ENCODE data around the gene SMIM22. TPM values are rescaled to one million over a fixed set of nuclear protein-coding genes. Genes with fewer than 3 reads are reported as not detected.

Gene SMIM22
- total and polyA plus RNA-seq, 2 donors (not counting 3 experiments of a cell fraction or from before 2014, with no cell fraction given) = not detected

GRCh38 chr16:4832698-4833343, 37.7 kb downstream of the SMIM22 start:
- Histone ChIP-seq H3K9me3 (replicated peaks; ENCODE audit: control insufficient read depth, insufficient read depth, low read length) (no peaks in the 10 kb centered on the region), H3K36me3 (ENCODE audit: control insufficient read depth in 2 of 2, extremely low read depth in 1 of 2, insufficient read depth in 2 of 2, low read length in 2 of 2) (peaks cover 16 to 49% of the 10 kb centered on the region in 2 experiments), H3K27me3 (ENCODE audit: control insufficient read depth in 2 of 2, insufficient read depth in 2 of 2, low read length in 2 of 2) (no peaks in the 10 kb centered on the region), H4K20me1 (replicated peaks; ENCODE audit: control insufficient read depth, extremely low read depth, insufficient read depth, low read length) (no peaks in the 10 kb centered on the region), H3K4me1 (ENCODE audit: control insufficient read depth, extremely low read depth, insufficient read depth, low read length) (no peaks in the 10 kb centered on the region), H3K27ac (ENCODE audit: insufficient read depth, low read depth, low read length) (no peak overlapping the region), H3K4me2 (ENCODE audit: insufficient read depth, low read length) (no peak overlapping the region), H2AFZ (ENCODE audit: low read depth, low read length) (no peak overlapping the region), H3K9me1 (replicated peaks; ENCODE audit: control insufficient read depth, extremely low read depth, insufficient read depth, low read length) (no peaks in the 10 kb centered on the region), H3K9ac (replicated peaks; ENCODE audit: extremely low read depth, insufficient read depth, low read length) (no peak overlapping the region), H3K79me2 (ENCODE audit: control insufficient read depth, insufficient read depth, low read length) (peaks cover 11% of the 10 kb centered on the region), H3K4me3 (replicated peaks in 1 of 3; ENCODE audit: insufficient read depth in 1 of 3, low read depth in 1 of 3, low read length in 3 of 3) (no peak overlapping the region)
- no TSS peak for BruUV-seq (replicated peaks)
- no peak for FAIRE-seq
- DNase-seq (ENCODE audit: low read depth, low spot score) = no peak
- TF ChIP-seq POLR2A (IDR thresholded peaks at IDR 0.05; ENCODE audit: low read depth, low read length) (no peak), MYC (IDR thresholded peaks at IDR 0.05; ENCODE audit: low read depth, low read length) (no peak), POLR2AphosphoS5 (IDR thresholded peaks at IDR 0.05; ENCODE audit: insufficient read depth, low read depth, low read length) (no peak), FOS (IDR thresholded peaks at IDR 0.05; ENCODE audit: borderline replicate concordance, insufficient read depth, low read length) (no peak), EZH2 (IDR thresholded peaks at IDR 0.05; ENCODE audit: borderline replicate concordance, low read depth, low read length, severe bottlenecking) (no peak), GATA2 (IDR thresholded peaks at IDR 0.05; ENCODE audit: insufficient read depth, insufficient read length, low read depth, low read length) (no peak), MAX (IDR thresholded peaks at IDR 0.05; ENCODE audit: insufficient read depth, insufficient read length) (no peak), CTCF (IDR thresholded peaks at IDR 0.05; ENCODE audit: extremely low read depth in 1 of 2, insufficient read depth in 1 of 2, low read depth in 1 of 2, low read length in 2 of 2) (no peak), JUN (IDR thresholded peaks at IDR 0.05; ENCODE audit: borderline replicate concordance, insufficient read depth, insufficient read length, low read depth) (no peak)
- dilution Hi-C loops (cut with MboI; ENCODE audit: extremely low pct_ligation_motif_present, low sequenced_read_pairs) = no loop called here
- POLR2A ChIA-PET = no interaction called here
- CTCF ChIA-PET = interaction anchor here (0.8 kb wide), 1 partner anchor 124 kb away, joined by 3 read pairs; no protein-coding TSS in a partner anchor
- intact Hi-C loops (cut with micrococcal nuclease) = no loop called here

All from endothelial cell of umbilical vein (primary cell).